SK-N-SH (cell line): ENCODE data around the gene REC8. TPM values are rescaled to one million over a fixed set of nuclear protein-coding genes. Genes with fewer than 3 reads are reported as not detected.
"Not testable (repeated sequence)": the region's sequence is repeated elsewhere in the genome, so short reads cannot be mapped to it uniquely, and the experiment has no call there.

Source experiments
- CTCF ChIA-PET: fragments of 300-600, 350-600 bp; formaldehyde crosslinking; extraction: SDS; loops from one replicate; lab custom pipeline; 2021; lab: Yijun Ruan, JAX
- POLR2A ChIA-PET: fragments of 350-600 bp; sonication (Branson Sonifier 250); formaldehyde crosslinking; extraction: SDS; loops from one replicate; lab custom pipeline; 2020; ENCODE audit warnings: antibody characterized with exemption, inconsistent platforms; lab: Yijun Ruan, JAX
- DNase-seq: peaks from one replicate; pipeline ENCODE4 v3.0.0; 2012
- H2AFZ ChIP-seq: fragments of 200-600 bp; sonication (generic); 2 replicates; pipeline ENCODE4 v1.8.1; 2016; ENCODE audit warnings: antibody characterized with exemption, mild to moderate bottlenecking, low read depth
- H3F3A ChIP-seq: fragments of 200-600 bp; sonication (generic); replicated peaks from 2 replicates; pipeline ENCODE3; 2016; ENCODE audit warnings: antibody characterized with exemption, mild to moderate bottlenecking; ENCODE audit not compliant: insufficient read depth
- H3K27ac ChIP-seq, 2 experiments: fragments of 200-500 bp in 1 of 2; fragments of 200-600 bp in 1 of 2; sonication (Bioruptor generic) in 1 of 2; sonication (generic), shearing (Covaris generic) in 1 of 2; 2 replicates each; pipeline versions ENCODE4 v1.5.1 to v1.6.1; 2014 to 2016; ENCODE audit warnings: low read depth in 2 of 2, inconsistent platforms in 1 of 2, low read length in 1 of 2, mild to moderate bottlenecking in 1 of 2, mixed read lengths in 1 of 2
- H3K27me3 ChIP-seq: fragments of 200-600 bp; sonication (generic), shearing (Covaris generic); 2 replicates; pipeline ENCODE4 v1.6.1; 2016; ENCODE audit warnings: mixed run types; ENCODE audit not compliant: insufficient read depth
- H3K36me3 ChIP-seq, 2 experiments: fragments of 200-500 bp in 1 of 2; fragments of 200-600 bp in 1 of 2; sonication (Bioruptor generic) in 1 of 2; sonication (generic) in 1 of 2; replicated peaks in 1 of 2; 2 replicates each; pipeline versions ENCODE3 to v1.5.1; 2014 to 2016; ENCODE audit warnings: low read length in 1 of 2, mild to moderate bottlenecking in 1 of 2; ENCODE audit not compliant: insufficient read depth in 2 of 2, control insufficient read depth in 1 of 2
- H3K4me1 ChIP-seq, 2 experiments: fragments of 200-500 bp in 1 of 2; fragments of 200-600 bp in 1 of 2; sonication (Bioruptor generic) in 1 of 2; sonication (generic), shearing (Covaris generic) in 1 of 2; 2 replicates each; pipeline versions ENCODE4 v1.5.1 to v1.6.1; 2014 to 2016; ENCODE audit warnings: low read depth in 1 of 2, low read length in 1 of 2, mixed run types in 1 of 2; ENCODE audit not compliant: insufficient read depth in 2 of 2, control insufficient read depth in 1 of 2
- H3K4me2 ChIP-seq: fragments of 200-600 bp; sonication (generic), shearing (Covaris generic); 2 replicates; pipeline ENCODE4 v1.6.1; 2017; ENCODE audit warnings: mixed run types
- H3K4me3 ChIP-seq, 2 experiments: fragments of 200-500 bp in 1 of 2; fragments of 200-600 bp in 1 of 2; sonication (Bioruptor generic) in 1 of 2; sonication (generic), shearing (Covaris generic) in 1 of 2; 2 replicates each; pipeline versions ENCODE4 v1.5.1 to v1.8.1; 2014 to 2016; ENCODE audit warnings: low read depth in 2 of 2, inconsistent platforms in 1 of 2, low read length in 1 of 2, mild to moderate bottlenecking in 1 of 2, mixed read lengths in 1 of 2, moderate library complexity in 1 of 2
- H3K79me2 ChIP-seq: fragments of 200-600 bp; sonication (generic); 2 replicates; pipeline ENCODE4 v1.8.1; 2017; ENCODE audit warnings: mild to moderate bottlenecking; ENCODE audit not compliant: insufficient read depth
- H3K9ac ChIP-seq: fragments of 200-600 bp; sonication (generic); 2 replicates; pipeline ENCODE4 v1.6.1; 2017; ENCODE audit warnings: mixed run types
- H3K9me2 ChIP-seq: fragments of 200-600 bp; sonication (generic); 2 replicates; pipeline ENCODE4 v1.6.1; 2017; ENCODE audit warnings: mixed run types
- H3K9me3 ChIP-seq: fragments of 200-600 bp; sonication (generic); 2 replicates; pipeline ENCODE4 v1.6.1; 2017; ENCODE audit warnings: mixed run types, mild to moderate bottlenecking, moderate library complexity
- H4K20me1 ChIP-seq: fragments of 200-600 bp; sonication (generic); 2 replicates; pipeline ENCODE4 v1.6.1; 2017; ENCODE audit warnings: mild to moderate bottlenecking, mixed run types; ENCODE audit not compliant: insufficient read depth
- CHD2 ChIP-seq: fragments of 150-350 bp; IDR thresholded peaks from 2 replicates; pipeline ENCODE4 v1.6.1; 2018; ENCODE audit warnings: low read length; ENCODE audit not compliant: partially characterized antibody
- ELF1 ChIP-seq: IDR thresholded peaks from 2 replicates; pipeline ENCODE4 v1.4.0; 2012
- FOSL2 ChIP-seq: IDR thresholded peaks from 2 replicates; pipeline ENCODE4 v1.4.0; 2012; ENCODE audit warnings: low read depth, mild to moderate bottlenecking, moderate library complexity, borderline replicate concordance
- GABPA ChIP-seq: IDR thresholded peaks from 2 replicates; pipeline ENCODE4 v1.4.0; 2012; ENCODE audit warnings: low read depth, mild to moderate bottlenecking
- MEF2A ChIP-seq: IDR thresholded peaks from 2 replicates; pipeline ENCODE4 v1.4.0; 2012; ENCODE audit warnings: low read depth, borderline replicate concordance
- PBX3 ChIP-seq: IDR thresholded peaks from 2 replicates; pipeline ENCODE4; 2012
- POLR2AphosphoS5 ChIP-seq: IDR thresholded peaks from 2 replicates; pipeline ENCODE4 v1.6.1; 2012; ENCODE audit warnings: low read depth, low read length
- RCOR1 ChIP-seq: fragments of 150-350 bp; IDR thresholded peaks from 2 replicates; pipeline ENCODE4 v1.6.1; 2017; ENCODE audit warnings: antibody characterized with exemption, low read length
- SIN3A ChIP-seq: IDR thresholded peaks from 2 replicates; pipeline ENCODE4 v1.6.1; 2012; ENCODE audit warnings: low read depth, mild to moderate bottlenecking, low read length, moderate library complexity, borderline replicate concordance
- YY1 ChIP-seq: IDR thresholded peaks from 2 replicates; pipeline ENCODE4 v1.4.0; 2012; ENCODE audit warnings: low read depth, mild to moderate bottlenecking
- WGBS: methylation state at CpG from one replicate; pipeline ENCODE4 v1.1.6; 2017; ENCODE audit warnings: low lambda C conversion rate; 5-methylcytosine and 5-hydroxymethylcytosine counted together
- polyA plus RNA-seq, 3 experiments: library from polyadenylated mRNA; depleted of rRNA; stranded (reverse); fragments of >200 nt; gene quantifications; 2 replicates each; pipeline ENCODE4 v1.2.3, GENCODE V29; 2012
- TF ChIP-seq, protein P1 (sequence below): IDR thresholded peaks from 2 replicates; pipeline ENCODE4 v1.4.0; 2012; ENCODE audit warnings: low read depth

REC8 gene
- polyA plus RNA-seq, 1 of the 3 experiments (the other 2 are of a cell fraction), result 23.2 TPM

DNA sequence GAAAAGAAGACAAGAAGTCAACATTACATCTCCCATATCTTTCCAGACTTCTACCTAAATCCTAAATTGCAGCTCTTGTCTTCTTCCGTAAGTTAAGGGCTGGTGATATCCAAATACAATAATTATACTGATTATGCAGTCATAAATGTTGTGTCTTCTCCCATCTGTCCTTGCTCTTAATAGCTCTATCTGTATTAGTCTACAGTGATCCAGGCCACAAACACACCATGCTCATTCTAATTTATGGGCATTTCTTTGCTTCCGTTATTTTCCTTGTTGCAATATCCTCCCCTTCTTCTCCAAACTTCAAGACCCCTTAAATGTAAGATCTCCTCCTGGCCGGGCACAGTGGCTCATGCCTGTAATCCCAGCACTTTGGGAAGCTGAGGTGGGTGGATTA, 47.6 kb downstream of the REC8 start:
- peaks cover 70% of the 10 kb centered on the region for H3K79me2 ChIP-seq
- no peak overlapping the region for H3K9ac ChIP-seq
- POLR2A ChIA-PET, result interaction anchor here (1.3 kb wide), 1 partner anchor 19 kb away, joined by 6 read pairs; no protein-coding TSS in a partner anchor
- H3K36me3 ChIP-seq, result peaks cover 9 to 15% of the 10 kb centered on the region in 2 experiments
- no peak overlapping the region for H2AFZ ChIP-seq
- WGBS, result 47% methylated on average over 3 of the region's 3 CpGs
- peaks cover 5 to 6% of the 10 kb centered on the region in 2 experiments; a peak in 1 of 4 replicates for H3K4me1 ChIP-seq
- no peak overlapping the region for H3K4me2 ChIP-seq
- H3K4me3 ChIP-seq, result no peak overlapping the region
- TF ChIP-seq CHD2 (no peak), MEF2A (no peak), GABPA (no peak), ELF1 (no peak), FOSL2 (no peak), RCOR1 (no peak), SIN3A (no peak), YY1 (no peak), POLR2AphosphoS5 (no peak), PBX3 (no peak)
- TF ChIP-seq, protein P1, sequence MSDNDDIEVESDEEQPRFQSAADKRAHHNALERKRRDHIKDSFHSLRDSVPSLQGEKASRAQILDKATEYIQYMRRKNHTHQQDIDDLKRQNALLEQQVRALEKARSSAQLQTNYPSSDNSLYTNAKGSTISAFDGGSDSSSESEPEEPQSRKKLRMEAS, result no peak
- TF ChIP-seq, all 33 proteins: peak for 0
- H3F3A ChIP-seq, result peaks cover 13% of the 10 kb centered on the region
- H3K9me3 ChIP-seq, result no peaks in the 10 kb centered on the region
- no peaks in the 10 kb centered on the region for H3K9me2 ChIP-seq
- CTCF ChIA-PET, result interaction anchor here (0.7 to 2.2 kb wide), 3 partner anchors 23 to 78 kb away, joined by 3 to 12 read pairs (median 6); partner anchors contain the start of gene TINF2
- no peak overlapping the region for H3K27ac ChIP-seq
- DNase-seq, result no peak
- H4K20me1 ChIP-seq, result peaks cover 7% of the 10 kb centered on the region; the same call in 1 of the 2 replicates
- no peaks in the 10 kb centered on the region for H3K27me3 ChIP-seq

GRCh38 chr14:24222987-24223386, 51.1 kb downstream of the REC8 start:
- Histone ChIP-seq H3K36me3 (peaks cover 8 to 25% of the 10 kb centered on the region in 2 experiments), H3K4me1 (peaks cover 0 to 19% of the 10 kb centered on the region in 2 experiments; a peak in 2 of 4 replicates), H3K79me2 (peaks cover 99% of the 10 kb centered on the region), H3F3A (peaks cover 27% of the 10 kb centered on the region), H4K20me1 (peaks cover 13% of the 10 kb centered on the region; the same call in 1 of the 2 replicates)
- not testable (repeated sequence) for H3K9me3 ChIP-seq, H3K9me2 ChIP-seq, H3K9ac ChIP-seq, H3K27me3 ChIP-seq, H2AFZ ChIP-seq, H3K4me2 ChIP-seq, H3K4me3 ChIP-seq, DNase-seq, H3K27ac ChIP-seq
- 95% methylated on average over 4 of the region's 4 CpGs for WGBS
- POLR2A ChIA-PET, result interaction anchor here (0.7 kb wide), 1 partner anchor 129 kb away, joined by 7 read pairs; no protein-coding TSS in a partner anchor
- CTCF ChIA-PET, result interaction anchor here (1.1 to 1.6 kb wide), 3 partner anchors 16 to 143 kb away, joined by 4 to 6 read pairs (median 4); partner anchors contain the start of gene TINF2
